Lung (tissue), 12 donors: ENCODE measurements around the gene PPP4R1. TPM values are rescaled to one million over a fixed set of nuclear protein-coding genes. Genes with fewer than 3 reads are reported as not detected.
"Not testable (repeated sequence)": the region's sequence is repeated elsewhere in the genome, so short reads cannot be mapped to it uniquely, and the experiment has no call there.

Experiments used
- ATAC-seq: fragments of 200-7000 bp; cut with Tn5 transposase; one replicate; pipeline ENCODE4 v1.9.1; 2020; ENCODE audit warnings: moderate number of reproducible peaks; ENCODE audit not compliant: insufficient read depth, low FRiP score
- DNase-seq, 3 donors: peaks; one replicate each; pipeline ENCODE4 v3.0.0-alpha.2; 2013 to 2017
- H3K27ac ChIP-seq, 2 donors: one replicate each; pipeline ENCODE4 v1.5.1; 2013; ENCODE audit warnings: mild to moderate bottlenecking in 2 of 2, moderate library complexity in 2 of 2, control low read depth in 1 of 2, inconsistent platforms in 1 of 2, low read depth in 1 of 2, low read length in 1 of 2
- H3K27me3 ChIP-seq, 3 donors: one replicate each; pipeline ENCODE4 v1.5.1; 2013; ENCODE audit warnings: low read length in 2 of 3; ENCODE audit not compliant: control insufficient read depth in 3 of 3, insufficient read depth in 3 of 3
- H3K36me3 ChIP-seq, 4 donors: one replicate each; pipeline ENCODE4 v1.5.1; 2013; ENCODE audit warnings: low read length in 4 of 4, mild to moderate bottlenecking in 1 of 4, moderate library complexity in 1 of 4; ENCODE audit not compliant: control insufficient read depth in 4 of 4, insufficient read depth in 4 of 4
- H3K4me1 ChIP-seq, 5 donors: one replicate each; pipeline ENCODE4 v1.5.1; 2013; ENCODE audit warnings: low read length in 5 of 5, mild to moderate bottlenecking in 2 of 5, moderate library complexity in 1 of 5; ENCODE audit not compliant: control insufficient read depth in 5 of 5, insufficient read depth in 5 of 5
- H3K4me3 ChIP-seq: one replicate; pipeline ENCODE4 v1.5.1; 2013; ENCODE audit warnings: mild to moderate bottlenecking, control low read depth, moderate library complexity
- H3K9ac ChIP-seq, 2 donors: one replicate each; pipeline ENCODE4 v1.5.1; 2013; ENCODE audit warnings: low read length in 2 of 2, control low read depth in 1 of 2; ENCODE audit not compliant: insufficient read depth in 1 of 2
- H3K9me3 ChIP-seq, 4 donors: one replicate each; pipeline ENCODE4 v1.5.1; 2013; ENCODE audit warnings: low read length in 3 of 4, mild to moderate bottlenecking in 1 of 4, moderate library complexity in 1 of 4; ENCODE audit not compliant: control insufficient read depth in 4 of 4, insufficient read depth in 3 of 4
- whole genome bisulfite sequencing, 2 donors: extraction: QIAGEN DNeasy Blood & Tissue Kit; methylation state at CpG; one replicate each; pipeline ENCODE4 v1.1.7; 2013; 5-methylcytosine and 5-hydroxymethylcytosine counted together
- polyA plus RNA-seq, 2 donors: library from polyadenylated mRNA; stranded (reverse); fragments of 200-250 nt; gene quantifications; one replicate each; pipeline ENCODE4 v1.2.1, GENCODE V29; 2013
- total RNA-seq, 2 donors: library from RNA; depleted of rRNA in 1 of 2; stranded (reverse); fragments of >200 nt in 1 of 2; gene quantifications; one replicate each; pipeline ENCODE4 v1.2.1, GENCODE V29; 2014 to 2021
- TF ChIP-seq, protein P1 (sequence below): IDR thresholded peaks from 2 replicates; pipeline ENCODE4 v1.5.1; 2012; ENCODE audit warnings: mild to moderate bottlenecking; ENCODE audit errors: control extremely low read depth, extremely low read depth
- donor health status: control.
- donor health status: control.
- donor health status: Bipolar disorder and iron deficiency.
- donor health status: healthy.
- donor health status: DM: yes; HTN: yes; CAD: no.

The PPP4R1 gene
- total and polyA plus RNA-seq, 4 donors, result 34.4 to 190 (median 99.0) TPM

DNA sequence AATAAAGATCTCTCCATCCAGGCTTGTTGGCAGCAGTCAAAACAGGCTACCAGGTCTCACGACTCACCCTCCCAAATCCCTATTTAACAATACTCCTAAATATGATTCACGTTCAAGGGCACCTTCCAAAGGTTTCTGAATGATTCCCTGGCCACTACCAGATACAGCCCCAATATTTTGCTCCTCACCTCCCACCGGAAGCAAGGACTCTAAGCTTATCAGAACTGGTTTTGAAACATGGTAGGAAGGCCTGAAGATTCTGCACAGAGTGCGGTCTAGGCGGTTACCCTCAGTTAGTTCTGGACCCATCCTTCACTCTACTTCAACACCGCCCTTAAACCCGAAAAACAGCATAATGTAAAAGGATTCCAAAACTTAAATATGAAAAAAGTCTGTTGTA is 5.2 kb downstream of the PPP4R1 start:
- DNase-seq, result no peak
- H3K36me3 ChIP-seq, result peaks cover 0 to 6% (median 5%) of the 10 kb centered on the region in 4 donors
- TF ChIP-seq, protein P1, sequence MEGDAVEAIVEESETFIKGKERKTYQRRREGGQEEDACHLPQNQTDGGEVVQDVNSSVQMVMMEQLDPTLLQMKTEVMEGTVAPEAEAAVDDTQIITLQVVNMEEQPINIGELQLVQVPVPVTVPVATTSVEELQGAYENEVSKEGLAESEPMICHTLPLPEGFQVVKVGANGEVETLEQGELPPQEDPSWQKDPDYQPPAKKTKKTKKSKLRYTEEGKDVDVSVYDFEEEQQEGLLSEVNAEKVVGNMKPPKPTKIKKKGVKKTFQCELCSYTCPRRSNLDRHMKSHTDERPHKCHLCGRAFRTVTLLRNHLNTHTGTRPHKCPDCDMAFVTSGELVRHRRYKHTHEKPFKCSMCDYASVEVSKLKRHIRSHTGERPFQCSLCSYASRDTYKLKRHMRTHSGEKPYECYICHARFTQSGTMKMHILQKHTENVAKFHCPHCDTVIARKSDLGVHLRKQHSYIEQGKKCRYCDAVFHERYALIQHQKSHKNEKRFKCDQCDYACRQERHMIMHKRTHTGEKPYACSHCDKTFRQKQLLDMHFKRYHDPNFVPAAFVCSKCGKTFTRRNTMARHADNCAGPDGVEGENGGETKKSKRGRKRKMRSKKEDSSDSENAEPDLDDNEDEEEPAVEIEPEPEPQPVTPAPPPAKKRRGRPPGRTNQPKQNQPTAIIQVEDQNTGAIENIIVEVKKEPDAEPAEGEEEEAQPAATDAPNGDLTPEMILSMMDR, result no peak
- H3K4me1 ChIP-seq, result peaks cover 0 to 13% (median 12%) of the 10 kb centered on the region in 5 donors
- WGBS, 2 donors, result 78 to 80% methylated on average over 7 of the region's 7 CpGs
- H3K4me3 ChIP-seq, result no peak overlapping the region
- H3K27ac ChIP-seq, result no peak overlapping the region
- no peaks in the 10 kb centered on the region for H3K9me3 ChIP-seq
- ATAC-seq, result no peak
- peak overlapping the region in 1 of 2 donors; percentile 15 for H3K9ac ChIP-seq
- H3K27me3 ChIP-seq, result no peaks in the 10 kb centered on the region

DNA sequence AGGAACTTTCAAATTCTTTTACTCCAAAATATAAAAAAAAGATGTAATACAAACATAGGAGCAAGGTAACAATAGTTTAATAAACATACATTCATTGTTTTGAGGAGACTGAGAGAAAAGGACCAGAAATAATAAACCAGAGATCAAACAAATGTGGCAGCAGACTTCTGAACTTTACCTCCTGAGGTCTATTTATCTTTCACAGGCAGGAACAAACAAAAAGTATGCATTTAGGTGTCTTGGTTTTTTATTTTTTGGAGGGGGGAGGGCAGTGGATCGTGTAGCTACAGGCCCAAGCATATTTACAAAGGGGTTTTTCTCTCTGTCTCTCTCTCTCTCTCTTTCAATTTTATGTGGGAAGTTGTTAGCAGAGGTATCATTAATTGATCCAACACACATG is 5.6 kb downstream of the PPP4R1 start:
- H3K4me1 ChIP-seq, result peaks cover 0 to 13% (median 12%) of the 10 kb centered on the region in 5 donors
- 29 to 48% methylated on average over 1 of the region's 1 CpG for WGBS, 2 donors
- DNase-seq (no peak), ATAC-seq (no peak)
- H3K9me3 ChIP-seq, result no peaks in the 10 kb centered on the region
- H3K27ac ChIP-seq, result no peak overlapping the region
- peak overlapping the region in 1 of 2 donors; percentile 15 for H3K9ac ChIP-seq
- H3K36me3 ChIP-seq, result peaks cover 0 to 6% (median 5%) of the 10 kb centered on the region in 4 donors
- no peaks in the 10 kb centered on the region for H3K27me3 ChIP-seq
- no peak overlapping the region for H3K4me3 ChIP-seq
- TF ChIP-seq, protein P1, result no peak

DNA sequence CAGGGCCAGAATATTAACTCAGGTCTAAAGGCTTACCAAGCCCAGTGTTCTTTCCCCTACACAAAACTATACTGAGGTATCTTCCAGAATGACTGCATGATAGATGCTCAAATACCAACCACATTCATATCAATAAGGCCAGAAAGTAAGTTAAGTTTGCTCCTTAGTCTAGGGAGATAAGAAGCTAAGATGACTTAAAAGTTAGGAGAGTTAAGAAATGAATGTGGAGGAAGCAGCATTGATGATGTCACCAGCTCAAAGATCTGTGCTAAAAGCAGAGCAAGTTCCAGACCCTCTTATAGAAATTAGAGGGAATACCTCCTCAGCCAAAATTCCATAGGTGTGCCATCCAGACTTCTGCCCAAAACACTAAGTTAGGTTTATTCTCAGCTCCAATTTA is 6.1 kb downstream of the PPP4R1 start:
- Histone ChIP-seq H3K36me3 (peaks cover 0 to 6% (median 5%) of the 10 kb centered on the region in 4 donors), H3K27ac (no peak overlapping the region), H3K9me3 (no peaks in the 10 kb centered on the region), H3K4me3 (no peak overlapping the region), H3K9ac (no peak overlapping the region), H3K4me1 (peaks cover 0 to 13% (median 10%) of the 10 kb centered on the region in 5 donors), H3K27me3 (no peaks in the 10 kb centered on the region)
- ATAC-seq (no peak), DNase-seq (no peak)
- TF ChIP-seq, protein P1, result no peak

- ATAC-seq, DNase-seq, H3K4me3 ChIP-seq, H3K27me3 ChIP-seq, H3K9ac ChIP-seq, H3K36me3 ChIP-seq, H3K9me3 ChIP-seq, H3K27ac ChIP-seq: not testable (repeated sequence)
- 92 to 96% methylated on average over 5 of the region's 5 CpGs for WGBS, 2 donors
- H3K4me1 ChIP-seq, result peaks cover 0 to 12% (median 0%) of the 10 kb centered on the region in 5 donors
Measured at GRCh38 chr18:9607111-9607510, 7.2 kb downstream of the PPP4R1 start.
